HG03460 (cell line): ENCODE data around the gene OR10G8.
"Not testable (repeated sequence)": the region's sequence is repeated elsewhere in the genome, so short reads cannot be mapped to it uniquely, and the experiment has no call there.

ENCODE experiments used
- ATAC-seq: cut with Tn5 transposase; IDR thresholded peaks from one replicate; pipeline ENCODE4 v1.9.1; 2021; ENCODE audit not compliant: unreplicated experiment

Gene OR10G8

GRCh38 chr11:124026498-124026897, at the start of gene OR10G8:
Gene OR10G8 (plus strand): TSS chr11:124026798. CDS start chr11:124029623, 2,825 bp downstream.
- ATAC-seq = no peak

- no peak for ATAC-seq
Measured at GRCh38 chr11:123977731-123978347, 48.8 kb upstream of the OR10G8 start, which contains the start of gene OR10S1. Gene OR10S1 (minus strand): TSS chr11:123977781. CDS start chr11:123977664, 117 bp downstream.

GRCh38 chr11:123979311-123979710, 47.3 kb upstream of the OR10G8 start:
- ATAC-seq = no peak

- no peak for ATAC-seq
Measured at GRCh38 chr11:123995119-123995518, 31.5 kb upstream of the OR10G8 start, which contains the start of gene OR10G6. Gene OR10G6 (minus strand): TSS chr11:123995161. CDS start chr11:123995161, 0 bp downstream.

GRCh38 chr11:124012697-124013096, 13.9 kb upstream of the OR10G8 start, which contains the start of gene OR10G4:
Gene OR10G4 (plus strand): TSS chr11:124012997. CDS start chr11:124015575, 2,578 bp downstream.
- no peak for ATAC-seq

GRCh38 chr11:124015837-124016236, 10.8 kb upstream of the OR10G8 start:
- not testable (repeated sequence) for ATAC-seq

- ATAC-seq = no peak
Measured at GRCh38 chr11:124036666-124037065, 10.1 kb downstream of the OR10G8 start.

- no peak for ATAC-seq
Measured at GRCh38 chr11:124039557-124039956, 13.0 kb downstream of the OR10G8 start.

- no peak for ATAC-seq
Measured at GRCh38 chr11:124041254-124041653, 14.7 kb downstream of the OR10G8 start, which contains the start of gene OR10G7. Gene OR10G7 (minus strand): TSS chr11:124041325. CDS start chr11:124039001, 2,324 bp downstream.

- no peak for ATAC-seq
Measured at GRCh38 chr11:124043420-124043819, 16.8 kb downstream of the OR10G8 start.

- no peak for ATAC-seq
Measured at GRCh38 chr11:124050748-124051147, 24.1 kb downstream of the OR10G8 start.

GRCh38 chr11:124052966-124053365, 26.4 kb downstream of the OR10G8 start:
- no peak for ATAC-seq

- ATAC-seq = no peak
Measured at GRCh38 chr11:124068601-124069110, 42.1 kb downstream of the OR10G8 start.

GRCh38 chr11:124069429-124070401, 43.1 kb downstream of the OR10G8 start:
- peak; percentile 66 for ATAC-seq

- ATAC-seq = peak; percentile 90
Measured at GRCh38 chr11:124070915-124071622, 44.5 kb downstream of the OR10G8 start.

GRCh38 chr11:124071623-124071948, 45.0 kb downstream of the OR10G8 start:
- no peak for ATAC-seq

GRCh38 chr11:124072147-124072546, 45.5 kb downstream of the OR10G8 start:
- ATAC-seq = no peak

- ATAC-seq = no peak
Measured at GRCh38 chr11:124074554-124074953, 48.0 kb downstream of the OR10G8 start.

GRCh38 chr11:124075492-124075840, 48.9 kb downstream of the OR10G8 start:
- no peak for ATAC-seq

GRCh38 chr11:124075841-124076651, 49.4 kb downstream of the OR10G8 start:
- peak; percentile 65 for ATAC-seq
